KMS-11 (cell line): Measurements from ENCODE around the gene PRG2.

ENCODE experiments used
- H2AFZ ChIP-seq: fragments of 200-600 bp; sonication (generic); 2 replicates; pipeline ENCODE4 v1.6.1; 2016; ENCODE audit warnings: antibody characterized with exemption, mixed run types, low read depth
- H3K27ac ChIP-seq: fragments of 200-600 bp; sonication (generic); 2 replicates; pipeline ENCODE4 v1.6.1; 2016; ENCODE audit warnings: mild to moderate bottlenecking, mixed run types
- H3K27me3 ChIP-seq: fragments of 200-600 bp; sonication (generic); 2 replicates; pipeline ENCODE4 v1.6.1; 2017; ENCODE audit warnings: mild to moderate bottlenecking, low read depth, mixed run types, moderate library complexity; ENCODE audit not compliant: insufficient read depth
- H3K36me3 ChIP-seq: fragments of 200-600 bp; sonication (generic); 2 replicates; pipeline ENCODE4 v1.6.1; 2017; ENCODE audit warnings: mild to moderate bottlenecking, mixed run types; ENCODE audit not compliant: insufficient read depth
- H3K4me1 ChIP-seq: fragments of 200-600 bp; sonication (generic); 2 replicates; pipeline ENCODE4 v1.6.1; 2016; ENCODE audit warnings: mild to moderate bottlenecking, low read depth, mixed run types; ENCODE audit not compliant: poor library complexity, severe bottlenecking
- H3K4me2 ChIP-seq: fragments of 200-600 bp; sonication (generic); 2 replicates; pipeline ENCODE4 v1.7.0; 2016; ENCODE audit warnings: mild to moderate bottlenecking, mixed run types
- H3K4me3 ChIP-seq: fragments of 200-600 bp; sonication (generic); IDR thresholded peaks from 2 replicates; pipeline ENCODE4 v1.6.1; 2017; ENCODE audit warnings: low read depth, low read length, mixed read lengths; ENCODE audit not compliant: insufficient read depth
- H3K79me2 ChIP-seq: fragments of 200-600 bp; sonication (generic); 2 replicates; pipeline ENCODE4 v1.6.1; 2016; ENCODE audit warnings: low read depth, mixed run types; ENCODE audit not compliant: insufficient read depth
- H3K9ac ChIP-seq: fragments of 200-600 bp; sonication (generic); 2 replicates; pipeline ENCODE4 v1.6.1; 2016; ENCODE audit warnings: mild to moderate bottlenecking, mixed run types
- H4K20me1 ChIP-seq: fragments of 200-600 bp; sonication (generic); 2 replicates; pipeline ENCODE4 v1.6.1; 2016; ENCODE audit warnings: mild to moderate bottlenecking, mixed run types; ENCODE audit not compliant: insufficient read depth
- TF ChIP-seq, protein P1 (sequence below): fragments of 200-600 bp; sonication (generic); conservative IDR thresholded peaks from 2 replicates; pipeline ENCODE4 v1.6.1; 2017; ENCODE audit warnings: low read depth, mild to moderate bottlenecking, antibody characterized with exemption, low read length, moderate library complexity, mixed read lengths

The PRG2 gene

DNA sequence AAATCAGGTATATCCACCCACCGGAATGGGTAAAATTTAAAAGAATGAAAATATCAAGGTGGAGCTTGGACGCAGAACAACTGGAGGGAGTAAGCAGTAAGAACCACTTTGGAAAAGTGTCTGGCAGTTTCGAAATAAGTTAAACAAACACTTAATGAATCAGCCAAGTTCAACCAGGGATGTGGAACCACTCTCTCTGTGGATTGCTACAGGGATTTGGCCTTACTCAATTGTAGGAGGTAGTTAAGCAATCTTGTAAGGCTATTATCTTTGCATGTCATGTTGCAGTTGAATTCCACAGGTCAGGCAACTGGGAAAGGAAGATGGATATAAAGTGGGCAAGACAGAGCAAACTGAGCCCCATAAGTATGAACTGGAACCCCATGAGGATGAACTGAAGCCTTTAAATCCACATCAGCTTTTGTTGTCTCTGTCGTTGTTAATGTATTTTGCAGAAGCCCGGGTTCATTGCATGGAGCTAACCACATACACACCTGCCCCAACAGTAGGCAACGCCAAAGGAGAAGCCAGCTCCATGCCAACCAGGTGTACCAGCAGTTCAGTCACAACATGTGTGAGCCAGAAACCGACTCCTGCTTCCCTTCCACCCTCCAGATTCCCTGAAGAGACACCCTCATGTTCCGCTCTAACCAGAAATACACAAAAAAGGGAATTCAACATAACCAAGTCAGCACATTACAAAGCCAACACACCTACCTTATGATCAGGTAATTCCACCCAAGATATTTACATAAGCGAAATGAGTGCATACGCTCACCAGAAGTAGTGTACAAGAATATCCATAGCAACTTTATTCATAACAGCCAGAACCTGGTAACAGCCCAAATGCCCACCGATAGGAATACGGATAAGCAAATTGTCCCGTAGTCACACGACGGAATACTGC, 44.4 kb upstream of the PRG2 start:
- no peaks in the 10 kb centered on the region for H3K4me1 ChIP-seq
- H3K36me3 ChIP-seq = no peaks in the 10 kb centered on the region
- H3K4me2 ChIP-seq = no peak overlapping the region
- H3K27me3 ChIP-seq = no peaks in the 10 kb centered on the region
- H3K27ac ChIP-seq = no peak overlapping the region
- TF ChIP-seq, protein P1, sequence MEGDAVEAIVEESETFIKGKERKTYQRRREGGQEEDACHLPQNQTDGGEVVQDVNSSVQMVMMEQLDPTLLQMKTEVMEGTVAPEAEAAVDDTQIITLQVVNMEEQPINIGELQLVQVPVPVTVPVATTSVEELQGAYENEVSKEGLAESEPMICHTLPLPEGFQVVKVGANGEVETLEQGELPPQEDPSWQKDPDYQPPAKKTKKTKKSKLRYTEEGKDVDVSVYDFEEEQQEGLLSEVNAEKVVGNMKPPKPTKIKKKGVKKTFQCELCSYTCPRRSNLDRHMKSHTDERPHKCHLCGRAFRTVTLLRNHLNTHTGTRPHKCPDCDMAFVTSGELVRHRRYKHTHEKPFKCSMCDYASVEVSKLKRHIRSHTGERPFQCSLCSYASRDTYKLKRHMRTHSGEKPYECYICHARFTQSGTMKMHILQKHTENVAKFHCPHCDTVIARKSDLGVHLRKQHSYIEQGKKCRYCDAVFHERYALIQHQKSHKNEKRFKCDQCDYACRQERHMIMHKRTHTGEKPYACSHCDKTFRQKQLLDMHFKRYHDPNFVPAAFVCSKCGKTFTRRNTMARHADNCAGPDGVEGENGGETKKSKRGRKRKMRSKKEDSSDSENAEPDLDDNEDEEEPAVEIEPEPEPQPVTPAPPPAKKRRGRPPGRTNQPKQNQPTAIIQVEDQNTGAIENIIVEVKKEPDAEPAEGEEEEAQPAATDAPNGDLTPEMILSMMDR = no peak
- H3K4me3 ChIP-seq = no peak overlapping the region
- H3K79me2 ChIP-seq = no peaks in the 10 kb centered on the region
- H4K20me1 ChIP-seq = no peaks in the 10 kb centered on the region
- no peak overlapping the region for H2AFZ ChIP-seq
- H3K9ac ChIP-seq = no peak overlapping the region

DNA sequence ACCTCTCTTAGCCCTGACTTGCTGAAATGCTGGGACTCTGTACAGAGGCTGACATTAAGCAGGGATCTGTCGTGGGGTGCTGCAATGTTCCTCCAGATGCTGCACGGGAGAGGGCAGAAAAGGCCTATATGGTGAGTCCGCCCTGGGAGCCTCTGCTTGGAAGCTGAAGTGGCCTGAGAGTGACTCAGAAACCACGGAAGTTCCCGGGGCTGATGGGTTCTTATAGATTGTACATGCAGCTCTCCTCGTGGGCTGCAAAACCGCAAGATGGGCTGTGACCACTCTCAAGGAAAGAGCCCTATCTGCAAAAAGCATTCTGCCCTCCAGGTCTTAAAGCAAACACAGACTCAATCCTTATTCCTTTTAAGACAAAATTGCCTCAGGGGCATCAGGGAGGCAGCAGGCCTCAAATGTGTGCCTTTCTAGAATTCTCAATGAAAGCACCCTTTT, 42.3 kb upstream of the PRG2 start:
- H3K4me3 ChIP-seq = no peak overlapping the region
- H3K36me3 ChIP-seq = no peaks in the 10 kb centered on the region
- no peak overlapping the region for H2AFZ ChIP-seq
- no peaks in the 10 kb centered on the region for H3K27me3 ChIP-seq
- TF ChIP-seq, protein P1 = no peak
- H3K79me2 ChIP-seq = no peaks in the 10 kb centered on the region
- no peak overlapping the region for H3K27ac ChIP-seq
- H3K4me1 ChIP-seq = no peaks in the 10 kb centered on the region
- H4K20me1 ChIP-seq = no peaks in the 10 kb centered on the region
- H3K9ac ChIP-seq = no peak overlapping the region
- no peak overlapping the region for H3K4me2 ChIP-seq

DNA sequence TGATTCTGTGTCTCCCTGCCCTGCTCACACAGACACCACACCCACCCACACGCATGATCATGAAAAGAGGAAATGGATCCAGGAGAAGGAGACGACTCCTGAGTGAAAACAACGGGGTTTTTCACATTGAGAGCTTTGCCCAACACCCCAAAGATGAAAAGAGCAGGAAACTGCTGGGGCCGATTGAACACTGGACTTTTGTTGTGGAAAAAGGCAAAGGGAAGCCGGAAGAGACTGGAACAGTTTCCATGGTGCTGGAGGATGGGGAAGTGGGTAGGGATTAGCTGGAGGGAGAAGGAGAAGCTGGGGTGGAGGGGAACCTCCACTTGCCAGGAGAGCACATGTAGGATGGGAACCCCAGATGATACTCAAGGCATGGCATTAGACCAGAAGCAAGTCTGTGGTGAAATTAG, 41.7 kb upstream of the PRG2 start:
- no peaks in the 10 kb centered on the region for H3K4me1 ChIP-seq
- H3K27me3 ChIP-seq = no peaks in the 10 kb centered on the region
- no peak overlapping the region for H3K9ac ChIP-seq
- no peak overlapping the region for H3K4me3 ChIP-seq
- H4K20me1 ChIP-seq = no peaks in the 10 kb centered on the region
- no peak overlapping the region for H2AFZ ChIP-seq
- no peak overlapping the region for H3K27ac ChIP-seq
- TF ChIP-seq, protein P1 = no peak
- no peaks in the 10 kb centered on the region for H3K79me2 ChIP-seq
- no peak overlapping the region for H3K4me2 ChIP-seq
- no peaks in the 10 kb centered on the region for H3K36me3 ChIP-seq

DNA sequence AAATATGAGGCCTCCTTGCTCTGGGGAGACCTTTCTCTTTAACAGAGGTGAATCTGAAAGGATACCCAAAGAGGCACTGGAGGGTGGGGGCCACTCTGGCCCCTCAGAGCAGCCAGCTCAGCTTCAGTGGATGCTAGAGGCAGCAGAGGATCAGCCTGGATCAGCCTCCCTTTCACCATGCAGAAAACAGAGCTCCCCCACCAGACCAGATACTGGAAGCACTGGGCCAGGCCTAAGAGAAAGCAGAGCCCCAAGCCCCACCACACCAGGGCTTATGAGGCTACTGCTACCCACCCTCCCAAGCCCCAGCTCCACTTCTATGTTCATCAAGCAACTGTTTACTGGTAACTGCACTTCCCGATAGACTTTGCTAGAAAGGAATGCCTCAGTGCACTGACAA, 40.5 kb upstream of the PRG2 start:
- H2AFZ ChIP-seq = no peak overlapping the region
- H3K79me2 ChIP-seq = no peaks in the 10 kb centered on the region
- no peaks in the 10 kb centered on the region for H3K36me3 ChIP-seq
- no peaks in the 10 kb centered on the region for H3K27me3 ChIP-seq
- no peak overlapping the region for H3K27ac ChIP-seq
- TF ChIP-seq, protein P1 = no peak
- no peaks in the 10 kb centered on the region for H3K4me1 ChIP-seq
- H4K20me1 ChIP-seq = no peaks in the 10 kb centered on the region
- H3K4me2 ChIP-seq = no peak overlapping the region
- H3K9ac ChIP-seq = no peak overlapping the region
- no peak overlapping the region for H3K4me3 ChIP-seq
